Neural progenitor cell (in vitro differentiated cells): ENCODE results near the gene ANKRD12.

ENCODE experiments used
- EZH2 ChIP-seq: fragments of 200-600 bp; sonication (generic); IDR thresholded peaks from 2 replicates; pipeline ENCODE4 v1.6.1; 2017; ENCODE audit warnings: antibody characterized with exemption, mild to moderate bottlenecking, moderate library complexity
- EZH2phosphoT487 ChIP-seq: fragments of 200-600 bp; sonication (generic); IDR thresholded peaks from 2 replicates; pipeline ENCODE4 v1.6.1; 2017; ENCODE audit warnings: antibody characterized with exemption
- TF ChIP-seq, protein P1 (sequence below): fragments of 200-600 bp; sonication (generic); IDR thresholded peaks from 2 replicates; pipeline ENCODE4 v1.5.1; 2017; ENCODE audit warnings: antibody characterized with exemption, mild to moderate bottlenecking

DNA sequence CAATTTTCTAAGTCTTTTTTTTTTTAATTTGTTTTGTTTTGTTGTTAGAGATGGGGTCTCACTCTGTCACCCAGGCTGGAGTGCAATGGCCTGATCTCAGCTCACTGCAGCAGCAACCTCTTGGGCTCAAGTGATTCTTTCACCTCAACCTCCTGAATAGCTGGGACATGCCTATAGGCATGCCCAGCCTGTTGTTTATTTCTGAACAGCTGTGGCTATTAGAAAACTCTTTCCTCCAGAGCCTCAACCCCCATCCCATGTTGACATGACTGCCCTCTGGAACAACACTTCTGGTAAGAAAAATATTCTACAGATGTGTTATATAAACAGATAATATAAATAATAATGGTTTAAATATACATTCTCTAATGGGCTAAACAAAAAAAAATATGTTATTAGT is 153.6 kb downstream of the ANKRD12 start:
- TF ChIP-seq, protein P1, sequence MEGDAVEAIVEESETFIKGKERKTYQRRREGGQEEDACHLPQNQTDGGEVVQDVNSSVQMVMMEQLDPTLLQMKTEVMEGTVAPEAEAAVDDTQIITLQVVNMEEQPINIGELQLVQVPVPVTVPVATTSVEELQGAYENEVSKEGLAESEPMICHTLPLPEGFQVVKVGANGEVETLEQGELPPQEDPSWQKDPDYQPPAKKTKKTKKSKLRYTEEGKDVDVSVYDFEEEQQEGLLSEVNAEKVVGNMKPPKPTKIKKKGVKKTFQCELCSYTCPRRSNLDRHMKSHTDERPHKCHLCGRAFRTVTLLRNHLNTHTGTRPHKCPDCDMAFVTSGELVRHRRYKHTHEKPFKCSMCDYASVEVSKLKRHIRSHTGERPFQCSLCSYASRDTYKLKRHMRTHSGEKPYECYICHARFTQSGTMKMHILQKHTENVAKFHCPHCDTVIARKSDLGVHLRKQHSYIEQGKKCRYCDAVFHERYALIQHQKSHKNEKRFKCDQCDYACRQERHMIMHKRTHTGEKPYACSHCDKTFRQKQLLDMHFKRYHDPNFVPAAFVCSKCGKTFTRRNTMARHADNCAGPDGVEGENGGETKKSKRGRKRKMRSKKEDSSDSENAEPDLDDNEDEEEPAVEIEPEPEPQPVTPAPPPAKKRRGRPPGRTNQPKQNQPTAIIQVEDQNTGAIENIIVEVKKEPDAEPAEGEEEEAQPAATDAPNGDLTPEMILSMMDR, result no peak
- no peak for TF ChIP-seq EZH2
- TF ChIP-seq EZH2phosphoT487, result no peak
